Epidermal melanocyte (primary cell): ENCODE data around the gene GOSR2.

Experiments used
- DNase-seq: peaks from one replicate; pipeline ENCODE4 v3.0.0; 2011; ENCODE audit warnings: low spot score; ENCODE audit not compliant: insufficient read length

GOSR2 gene

DNA sequence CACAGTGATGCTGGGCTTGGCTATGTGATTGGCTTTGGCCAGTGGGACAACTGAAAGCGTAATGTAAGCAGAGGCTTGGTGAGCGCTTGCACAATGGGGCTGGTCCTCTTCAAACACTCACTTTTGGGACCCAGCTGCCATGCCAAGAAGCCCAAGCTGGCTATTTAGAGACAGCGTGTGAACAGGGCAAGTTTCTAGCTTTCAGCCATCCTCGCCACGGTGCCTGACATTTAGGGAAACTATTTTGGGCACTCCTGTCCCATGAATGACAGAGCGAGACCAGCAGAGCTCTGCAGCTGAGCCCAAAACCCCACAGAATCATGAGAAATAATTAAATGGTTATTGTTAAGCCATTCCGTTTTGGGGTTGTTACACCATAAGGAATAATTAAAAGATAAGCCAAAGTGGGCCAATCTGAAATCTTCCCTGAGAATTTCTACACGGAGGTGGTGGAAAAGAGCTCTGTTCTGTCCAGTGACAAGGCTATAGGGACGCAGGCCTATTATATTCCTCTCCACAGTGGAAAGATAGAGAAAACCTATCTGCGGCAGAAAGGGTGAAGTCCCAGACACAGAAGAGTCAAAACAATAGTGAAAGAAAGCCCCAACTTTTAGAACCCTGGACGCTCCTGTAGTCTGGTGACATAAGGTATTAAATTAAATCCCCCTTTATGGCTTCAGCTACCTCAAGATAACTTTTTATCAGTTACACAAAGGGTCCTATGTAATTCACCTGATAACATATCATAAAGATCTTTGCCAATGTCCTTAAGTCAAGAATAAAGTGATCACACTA, 66.9 kb downstream of the GOSR2 start:
- DNase-seq, result no peak

DNA sequence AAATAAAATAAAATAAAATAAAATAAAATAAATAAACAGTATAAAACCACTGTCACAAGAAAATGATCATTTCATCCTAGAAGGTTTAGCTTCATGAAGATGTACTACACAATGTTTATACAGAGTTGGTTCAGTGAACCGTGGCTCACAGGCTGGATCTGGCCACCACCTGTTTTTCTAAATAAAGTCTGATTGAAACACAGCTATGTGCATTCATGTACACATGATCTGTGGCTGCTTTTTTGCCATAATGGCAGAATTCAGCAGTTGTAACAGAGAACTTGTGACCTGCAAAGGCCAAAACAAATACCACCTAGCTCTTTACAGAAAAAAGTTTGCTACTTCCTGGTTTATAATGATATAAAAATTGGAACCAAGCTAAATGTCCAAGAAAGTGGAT, 68.7 kb downstream of the GOSR2 start:
- DNase-seq, result no peak
